GM21360 (cell line): ENCODE data around the gene ARFRP1.
"Not testable (repeated sequence)": the region's sequence is repeated elsewhere in the genome, so short reads cannot be mapped to it uniquely, and the experiment has no call there.

ENCODE experiments used
- ATAC-seq: cut with Tn5 transposase; IDR thresholded peaks from one replicate; pipeline ENCODE4 v1.9.1; 2021; ENCODE audit warnings: mild to moderate bottlenecking, moderate library complexity; ENCODE audit not compliant: unreplicated experiment

The ARFRP1 gene

GRCh38 chr20:63657937-63658748 is 49.6 kb downstream of the ARFRP1 start, which contains the start of gene RTEL1:
TSS of gene RTEL1 (plus strand) at chr20:63658312. CDS start at chr20:63659403, 1,091 bp downstream.
- ATAC-seq: peak; percentile 73

DNA sequence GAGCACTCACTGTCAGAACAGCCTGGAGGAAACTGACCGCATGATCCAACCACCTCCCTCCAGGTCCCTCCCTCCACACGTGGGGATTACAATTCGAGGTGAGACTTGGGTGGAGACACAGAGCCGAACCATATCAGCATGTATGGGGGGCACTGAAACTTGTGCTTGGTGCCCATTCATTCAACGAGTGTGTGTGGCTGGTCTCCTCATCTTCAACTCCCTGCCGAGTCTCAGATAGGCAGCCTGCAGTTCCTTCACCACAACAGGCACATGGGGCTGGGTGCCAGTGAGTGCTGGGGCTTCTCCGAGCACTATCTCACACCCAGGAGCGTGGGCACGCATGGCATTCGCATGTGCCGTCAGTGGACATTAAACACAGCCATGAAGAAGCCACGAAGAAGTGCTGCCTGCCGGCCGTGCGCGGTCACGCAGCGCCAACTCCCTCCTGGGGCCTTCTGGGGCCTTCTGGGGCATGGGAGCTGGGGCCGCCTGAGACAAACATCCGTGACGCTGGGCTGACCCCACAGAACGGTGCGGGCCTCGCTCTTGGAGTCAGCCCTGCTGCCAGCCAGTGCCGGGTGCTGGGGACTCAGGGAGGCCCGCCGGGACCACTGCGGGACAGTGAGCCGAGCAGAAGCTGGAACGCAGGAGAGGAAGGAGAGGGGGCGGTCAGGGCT is 50.4 kb downstream of the ARFRP1 start:
- no peak for ATAC-seq

DNA sequence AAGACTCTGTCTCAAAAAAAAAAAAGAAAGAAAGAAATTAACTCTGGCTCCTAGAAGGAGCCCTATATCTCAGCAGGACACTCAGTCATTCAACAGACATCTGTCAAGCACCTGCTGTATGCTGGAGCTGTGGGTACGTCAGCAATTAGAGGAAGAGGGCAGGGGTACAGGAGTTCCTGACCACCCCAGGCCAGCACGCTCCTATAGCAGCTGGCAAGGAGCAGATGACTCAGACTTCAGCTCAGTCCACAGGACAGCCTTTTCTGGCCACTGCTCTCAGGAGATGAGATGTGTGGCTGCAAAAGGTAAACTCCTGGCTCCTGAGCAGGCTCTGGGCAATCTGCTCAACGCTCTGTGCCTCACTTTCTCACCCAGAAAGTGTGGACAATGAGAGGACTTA is 51.3 kb downstream of the ARFRP1 start:
- no peak for ATAC-seq

DNA sequence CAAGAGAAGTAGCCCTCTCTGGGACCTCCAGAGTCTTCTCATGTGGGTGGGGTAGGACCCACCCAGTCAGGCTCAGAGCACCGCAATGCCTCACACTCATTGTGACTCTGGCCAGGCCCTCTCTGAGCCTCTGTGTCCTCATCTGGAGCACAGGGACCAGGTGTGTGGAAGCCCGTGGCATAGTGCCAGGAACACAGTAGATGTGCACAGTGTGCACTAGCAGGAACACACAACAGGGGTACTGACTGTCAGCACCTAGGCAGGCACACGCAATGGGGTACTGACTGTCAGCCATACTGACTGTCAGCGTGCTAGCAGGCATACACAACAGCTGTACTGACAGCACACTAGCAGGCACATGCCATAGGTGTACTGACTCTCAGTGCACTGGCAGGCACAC is 52.5 kb downstream of the ARFRP1 start:
- no peak for ATAC-seq

DNA sequence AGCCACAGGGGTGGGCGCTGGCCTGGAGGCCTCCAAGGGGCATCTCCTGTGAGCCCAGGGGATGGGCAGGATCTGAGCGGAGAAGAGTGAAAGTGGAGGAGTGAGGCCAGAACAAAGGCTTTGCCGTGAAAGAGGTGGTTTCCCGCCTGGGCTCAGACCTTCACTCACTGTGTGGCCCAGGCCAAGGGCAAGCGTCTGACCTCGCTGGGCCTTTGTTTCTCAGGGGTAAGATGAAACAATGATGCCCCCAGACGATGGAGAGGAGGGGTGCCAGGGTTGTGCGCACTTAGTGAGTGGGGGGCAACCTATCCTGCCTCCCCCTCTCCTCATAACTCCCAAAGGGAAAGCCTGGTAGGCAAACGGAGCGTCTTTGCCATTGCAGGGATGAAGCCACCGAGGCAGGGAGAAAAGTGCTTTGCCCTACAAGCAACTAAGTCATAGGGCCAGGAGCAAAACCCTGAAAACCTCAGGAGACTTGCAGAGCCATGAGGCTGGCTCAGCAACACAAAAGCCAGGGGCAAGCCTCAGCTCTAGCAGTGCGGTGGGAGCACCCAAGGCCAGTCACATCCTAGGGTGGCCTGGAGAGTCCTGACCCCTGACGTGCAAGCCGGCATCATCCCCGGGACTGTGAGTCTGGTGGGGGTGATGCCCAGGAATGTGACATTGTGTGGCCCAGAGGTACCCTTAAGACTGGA is 53.7 kb downstream of the ARFRP1 start:
- no peak for ATAC-seq

DNA sequence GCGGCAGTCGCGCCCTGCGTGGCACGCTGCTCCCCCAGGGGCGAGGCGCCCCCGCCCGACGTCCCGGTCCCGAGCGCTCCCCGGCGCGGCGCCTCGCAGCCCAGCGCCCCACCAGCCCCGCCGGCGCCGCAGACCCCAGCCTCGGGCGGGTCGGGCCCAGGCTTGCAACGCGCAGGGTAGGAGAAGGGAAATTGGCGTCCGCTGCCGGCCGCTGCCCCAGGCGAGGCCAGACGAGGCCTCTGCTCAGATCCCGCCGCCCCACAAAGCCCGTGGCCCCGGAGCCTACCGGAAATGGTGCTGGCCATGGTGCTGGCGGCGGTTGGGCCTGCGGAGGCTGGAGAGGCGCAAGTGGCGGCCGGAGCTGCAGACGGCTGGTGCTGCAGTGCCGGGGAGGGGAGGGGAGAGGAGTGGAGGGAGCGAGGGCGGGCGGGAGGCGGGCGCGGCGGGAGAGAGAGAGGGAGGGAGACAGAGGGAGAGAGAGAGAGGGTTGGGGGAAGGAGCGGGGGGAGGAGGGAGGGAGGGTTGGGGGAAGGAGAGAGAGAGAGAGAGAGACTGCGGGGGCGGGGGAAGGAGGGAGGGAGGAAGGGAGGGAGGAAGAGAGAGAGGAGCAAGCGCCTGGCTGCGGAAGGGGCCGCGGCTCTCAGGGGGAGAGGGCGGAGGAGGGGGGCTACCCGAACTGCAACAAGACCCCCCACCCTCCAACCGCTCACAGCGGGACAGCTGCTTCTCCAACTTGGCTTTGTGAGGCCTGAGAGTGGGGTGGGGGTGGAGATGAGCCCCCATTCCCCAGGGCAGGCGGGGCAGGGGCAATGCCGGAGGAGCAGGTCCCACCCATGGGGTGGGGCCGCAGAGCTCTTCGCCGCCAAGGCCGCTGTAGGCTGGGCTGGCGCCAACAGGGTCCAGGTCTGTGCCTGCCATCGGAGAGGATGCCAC is 54.5 kb downstream of the ARFRP1 start, which contains the start of gene STMN3:
Gene STMN3, minus strand, starts transcription at position 384 of the 933 bp plus-strand sequence. Its CDS starts 79 bp downstream, at position 305.
- no peak for ATAC-seq

DNA sequence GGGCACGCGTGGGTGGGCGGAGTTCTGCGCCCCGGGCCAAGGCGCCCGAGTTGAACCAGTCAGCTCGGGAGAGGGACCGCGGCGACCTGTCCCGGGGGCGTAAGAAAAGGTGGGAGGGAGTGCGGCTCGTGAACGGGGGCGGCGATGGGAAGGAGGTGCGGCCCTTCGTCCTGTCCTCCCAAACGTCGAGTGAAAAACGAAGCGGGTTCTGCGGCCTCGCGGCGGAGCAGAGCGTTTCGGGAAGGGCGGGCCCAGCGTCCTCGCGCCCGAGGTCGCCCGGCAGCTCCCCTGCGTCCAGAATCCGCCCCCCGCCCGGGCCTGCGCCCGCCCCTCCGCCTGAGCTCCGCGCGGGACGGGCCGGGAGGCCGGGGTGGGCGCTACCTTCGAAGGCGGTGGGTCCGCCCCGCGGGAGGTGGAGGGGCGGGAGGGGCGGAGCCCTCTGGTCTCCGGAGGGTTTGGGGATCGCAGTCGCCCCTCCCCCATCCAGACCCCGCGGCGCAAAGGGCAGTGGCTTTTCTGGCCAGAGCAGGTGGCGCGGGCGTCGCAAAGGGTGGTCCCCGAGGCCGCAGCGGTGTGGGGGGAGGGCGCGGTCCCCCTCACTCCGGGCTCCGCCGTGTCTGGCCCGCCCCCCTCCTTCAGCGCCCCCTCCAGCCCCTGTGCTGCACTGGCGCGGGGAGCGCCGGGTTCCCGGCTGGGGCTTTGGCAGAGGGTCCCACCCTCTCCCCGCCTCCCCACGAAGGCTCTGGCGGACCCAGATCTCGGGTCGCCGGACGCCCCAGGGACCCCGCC is 55.4 kb downstream of the ARFRP1 start:
- no peak for ATAC-seq

DNA sequence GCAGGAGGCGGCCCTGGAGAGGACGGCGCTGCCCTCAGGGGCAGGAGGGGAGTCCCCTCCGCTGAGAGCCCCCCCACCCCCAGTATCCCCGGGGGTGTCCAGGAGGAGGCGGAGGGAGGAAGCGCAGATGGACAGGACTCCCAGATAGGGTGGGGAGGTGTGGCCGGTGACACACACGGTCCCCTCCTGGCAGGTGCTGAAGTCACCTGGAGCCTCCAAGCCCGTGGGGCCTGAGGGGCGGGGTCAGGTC is 55.9 kb downstream of the ARFRP1 start:
- no peak for ATAC-seq

GRCh38 chr20:63650486-63650885 is 57.3 kb downstream of the ARFRP1 start:
- ATAC-seq: not testable (repeated sequence)

- ATAC-seq: no peak
Observed at GRCh38 chr20:63648895-63649589, 58.7 kb downstream of the ARFRP1 start.
